Neural cell (in vitro differentiated cells): ENCODE results near the gene RIN3. TPM values are rescaled to one million over a fixed set of nuclear protein-coding genes. Genes with fewer than 3 reads are reported as not detected.

ENCODE experiments used
- H2AFZ ChIP-seq: fragments of 200-600, 300-800 bp; sonication (generic), shearing (Covaris generic); 2 replicates; pipeline ENCODE4 v1.6.0; 2014; ENCODE audit warnings: low read depth, mild to moderate bottlenecking, antibody characterized with exemption, low read length, moderate library complexity
- H3F3A ChIP-seq: fragments of 200-600 bp; shearing (Covaris generic); 2 replicates; pipeline ENCODE4 v1.6.1; 2016; ENCODE audit warnings: mild to moderate bottlenecking, moderate library complexity, mixed read lengths, antibody characterized with exemption, low read length; ENCODE audit not compliant: insufficient read depth, poor library complexity, severe bottlenecking
- H3K27ac ChIP-seq: fragments of 200-600, 300-800 bp; sonication (generic), shearing (Covaris generic); 2 replicates; pipeline ENCODE4 v1.5.1; 2014; ENCODE audit warnings: mild to moderate bottlenecking, low read length, moderate library complexity
- H3K27me3 ChIP-seq: fragments of 300-800, 200-600 bp; sonication (generic), shearing (Covaris generic); 2 replicates; pipeline ENCODE4 v1.6.0; 2014; ENCODE audit warnings: mild to moderate bottlenecking, low read depth, low read length, moderate library complexity; ENCODE audit not compliant: insufficient read depth
- H3K36me3 ChIP-seq: fragments of 300-800, 200-600 bp; sonication (generic), shearing (Covaris generic); 2 replicates; pipeline ENCODE4 v1.5.1; 2014; ENCODE audit warnings: mild to moderate bottlenecking, antibody characterized with exemption, low read length, moderate library complexity; ENCODE audit not compliant: insufficient read depth
- H3K4me2 ChIP-seq: fragments of 300-800, 200-600 bp; sonication (generic), shearing (Covaris generic); 2 replicates; pipeline ENCODE4 v1.6.0; 2014; ENCODE audit warnings: mild to moderate bottlenecking, low read length
- H3K4me3 ChIP-seq: fragments of 300-800, 200-600 bp; sonication (generic), shearing (Covaris generic); 2 replicates; pipeline ENCODE4 v1.5.1; 2014; ENCODE audit warnings: mild to moderate bottlenecking, low read length, moderate library complexity
- H3K79me2 ChIP-seq: fragments of 200-600 bp; shearing (Covaris generic); replicated peaks from 2 replicates; pipeline ENCODE4 v1.6.0; 2014; ENCODE audit warnings: mild to moderate bottlenecking, low read length, moderate library complexity; ENCODE audit not compliant: insufficient read depth
- H3K9ac ChIP-seq: fragments of 300-800, 200-600 bp; sonication (generic), shearing (Covaris generic); 2 replicates; pipeline ENCODE4 v1.6.1; 2016; ENCODE audit warnings: mild to moderate bottlenecking, low read length, mixed read lengths
- H3K9me2 ChIP-seq: fragments of 200-600 bp; shearing (Covaris generic); 2 replicates; pipeline ENCODE4 v1.6.1; 2016; ENCODE audit warnings: mild to moderate bottlenecking, low read length, mixed read lengths; ENCODE audit not compliant: insufficient read depth
- H3K9me3 ChIP-seq: fragments of 200-600, 300-800 bp; sonication (generic), shearing (Covaris generic); 2 replicates; pipeline ENCODE4 v1.6.1; 2016; ENCODE audit warnings: mild to moderate bottlenecking, mixed run types, low read length, moderate library complexity, mixed read lengths
- H4K20me1 ChIP-seq: fragments of 200-600 bp; shearing (Covaris generic); 2 replicates; pipeline ENCODE4 v1.6.1; 2016; ENCODE audit warnings: mild to moderate bottlenecking, mixed run types; ENCODE audit not compliant: insufficient read depth
- CTCF ChIP-seq: fragments of 450-650 bp; IDR thresholded peaks from 2 replicates; pipeline ENCODE4 v1.5.1; 2014; ENCODE audit warnings: antibody characterized with exemption, mild to moderate bottlenecking, moderate library complexity; ENCODE audit not compliant: poor library complexity, severe bottlenecking
- EP300 ChIP-seq: fragments of 450-650 bp; conservative IDR thresholded peaks from 2 replicates; pipeline ENCODE4 v1.6.1; 2014; ENCODE audit warnings: antibody characterized with exemption, mild to moderate bottlenecking, moderate library complexity; ENCODE audit not compliant: poor library complexity, severe bottlenecking
- EZH2 ChIP-seq: fragments of 200-600, 300-800 bp; shearing (Covaris generic), sonication (generic); IDR thresholded peaks from 2 replicates; pipeline ENCODE4 v1.6.1; 2014; ENCODE audit warnings: antibody characterized with exemption, low read length, borderline replicate concordance, mild to moderate bottlenecking; ENCODE audit not compliant: insufficient read depth, poor library complexity, severe bottlenecking
- MXI1 ChIP-seq: fragments of 450-650 bp; conservative IDR thresholded peaks from 2 replicates; pipeline ENCODE4 v1.6.1; 2014; ENCODE audit warnings: antibody characterized with exemption, mild to moderate bottlenecking; ENCODE audit not compliant: poor library complexity, severe bottlenecking
- POLR2AphosphoS5 ChIP-seq: IDR thresholded peaks from 2 replicates; pipeline ENCODE4 v1.6.1; 2012
- RAD21 ChIP-seq: fragments of 450-650 bp; conservative IDR thresholded peaks from 2 replicates; pipeline ENCODE4 v1.6.1; 2014; ENCODE audit warnings: antibody characterized with exemption, mild to moderate bottlenecking, moderate library complexity
- REST ChIP-seq: IDR thresholded peaks from 2 replicates; pipeline ENCODE4 v1.6.1; 2012; ENCODE audit warnings: borderline replicate concordance
- SMC3 ChIP-seq: fragments of 450-650 bp; conservative IDR thresholded peaks from 2 replicates; pipeline ENCODE4 v1.6.1; 2014; ENCODE audit warnings: antibody characterized with exemption, mild to moderate bottlenecking, moderate library complexity; ENCODE audit not compliant: poor library complexity
- TAF1 ChIP-seq: IDR thresholded peaks from 2 replicates; pipeline ENCODE4 v1.6.1; 2012; ENCODE audit warnings: low read depth
- polyA plus RNA-seq: library from polyadenylated mRNA; depleted of rRNA; stranded (reverse); fragments of >200 nt; gene quantifications from 2 replicates; pipeline ENCODE4 v1.2.3, GENCODE V29; 2014

The RIN3 gene
- polyA plus RNA-seq, 1 donor from 2014 or later: not detected

- H4K20me1 ChIP-seq: no peaks in the 10 kb centered on the region
- H3K4me3 ChIP-seq: no peak overlapping the region
- H3K9ac ChIP-seq: no peak overlapping the region
- no peaks in the 10 kb centered on the region for H3F3A ChIP-seq
- no peak overlapping the region for H3K4me2 ChIP-seq
- H3K27me3 ChIP-seq: peaks cover 14% of the 10 kb centered on the region
- TF ChIP-seq CTCF (no peak), EZH2 (no peak), REST (no peak), EP300 (no peak), TAF1 (no peak), SMC3 (no peak), POLR2AphosphoS5 (no peak), RAD21 (no peak), MXI1 (no peak)
- H3K36me3 ChIP-seq: no peaks in the 10 kb centered on the region
- H2AFZ ChIP-seq: no peak overlapping the region
- H3K9me3 ChIP-seq: no peaks in the 10 kb centered on the region
- H3K79me2 ChIP-seq: no peaks in the 10 kb centered on the region
- H3K27ac ChIP-seq: no peak overlapping the region
- H3K9me2 ChIP-seq: no peaks in the 10 kb centered on the region
Measured at GRCh38 chr14:92519246-92520101, 5.9 kb downstream of the RIN3 start.

GRCh38 chr14:92520102-92521057 is 6.8 kb downstream of the RIN3 start:
- H3K27ac ChIP-seq: peak overlapping the region; percentile 46

More at GRCh38 chr14:92520102-92521057, 6.8 kb downstream of the RIN3 start:
- Histone ChIP-seq H3K4me3 (peak overlapping the region; percentile 38), H3F3A (no peaks in the 10 kb centered on the region), H3K27me3 (peaks cover 5% of the 10 kb centered on the region), H4K20me1 (no peaks in the 10 kb centered on the region), H3K4me2 (no peak overlapping the region), H3K79me2 (no peaks in the 10 kb centered on the region), H3K9me2 (no peaks in the 10 kb centered on the region), H3K9ac (no peak overlapping the region), H3K36me3 (no peaks in the 10 kb centered on the region), H3K9me3 (no peaks in the 10 kb centered on the region), H2AFZ (no peak overlapping the region)
- peak; percentile 65 for TF ChIP-seq POLR2AphosphoS5
- TF ChIP-seq CTCF: no peak
- peak; percentile 86 for TF ChIP-seq EP300
